SHP77 (cell line): ENCODE results near the gene PHF13.
"Not testable (repeated sequence)": the region's sequence is repeated elsewhere in the genome, so short reads cannot be mapped to it uniquely, and the experiment has no call there.

Source experiments
- DNase-seq, 2 experiments: peaks; one replicate each; lab custom pipeline; 2025; lab: John Stamatoyannopoulos, UW

The PHF13 gene

DNA sequence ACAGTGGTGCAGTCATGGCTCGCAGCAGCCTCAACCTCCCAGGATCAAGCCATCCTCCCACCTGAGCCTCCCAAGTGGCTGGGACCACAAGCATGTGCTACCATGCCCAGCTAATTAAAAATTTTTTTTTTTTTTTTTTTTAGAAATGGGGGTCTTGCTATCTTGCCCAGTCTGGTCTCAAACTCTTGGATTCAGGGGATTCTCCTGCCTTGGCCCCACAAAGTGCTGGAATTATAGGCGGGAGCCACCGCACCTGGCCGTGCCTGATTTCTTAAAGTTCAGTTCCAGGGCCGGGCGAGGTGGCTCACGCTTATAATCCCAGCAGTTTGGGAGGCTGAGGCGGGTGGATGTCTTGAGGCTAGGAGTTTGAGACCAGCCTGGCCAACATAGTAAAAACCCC lies 17.5 kb downstream of the PHF13 start:
- DNase-seq = no peak

- no peak for DNase-seq
Observed at GRCh38 chr1:6632588-6633514, 19.3 kb downstream of the PHF13 start.

DNA sequence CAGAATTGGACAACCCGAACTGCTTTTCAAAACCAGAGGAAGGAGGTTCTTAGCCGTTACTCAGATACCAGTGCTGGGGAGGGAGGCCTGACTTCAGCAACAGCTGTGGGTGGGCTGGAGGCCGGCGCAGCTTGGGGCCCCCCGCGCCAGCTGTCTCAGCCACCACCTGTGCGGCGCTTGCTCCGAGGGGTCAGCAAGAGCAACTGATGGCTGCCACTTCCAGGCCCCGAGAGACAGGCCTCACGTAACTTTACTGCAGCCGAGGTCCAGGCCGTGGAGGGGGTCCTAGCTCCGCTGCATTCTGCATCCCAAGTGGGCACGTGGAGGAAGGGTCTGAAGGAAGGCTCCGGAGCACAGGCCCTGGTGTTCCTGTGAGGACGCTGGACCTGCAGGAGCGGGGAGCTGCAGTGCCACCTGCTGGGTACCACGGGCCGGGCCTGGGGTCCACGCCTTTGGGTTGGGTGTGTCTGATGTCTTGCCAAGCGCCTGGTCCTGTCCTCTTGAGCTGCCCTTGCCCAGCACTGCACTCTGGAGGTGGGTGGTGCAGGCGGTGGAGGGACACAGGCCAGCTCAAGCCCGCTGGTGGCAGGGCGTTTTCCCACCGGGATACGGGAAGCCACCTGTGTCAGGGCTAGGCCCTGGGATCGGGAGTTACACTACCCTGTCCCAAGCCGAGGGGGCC lies 21.0 kb downstream of the PHF13 start:
- DNase-seq = peak; percentile 32 to 40

- no peak for DNase-seq
Observed at GRCh38 chr1:6635161-6635909, 21.8 kb downstream of the PHF13 start.

- no peak for DNase-seq
Observed at GRCh38 chr1:6635910-6636760, 22.6 kb downstream of the PHF13 start.

DNA sequence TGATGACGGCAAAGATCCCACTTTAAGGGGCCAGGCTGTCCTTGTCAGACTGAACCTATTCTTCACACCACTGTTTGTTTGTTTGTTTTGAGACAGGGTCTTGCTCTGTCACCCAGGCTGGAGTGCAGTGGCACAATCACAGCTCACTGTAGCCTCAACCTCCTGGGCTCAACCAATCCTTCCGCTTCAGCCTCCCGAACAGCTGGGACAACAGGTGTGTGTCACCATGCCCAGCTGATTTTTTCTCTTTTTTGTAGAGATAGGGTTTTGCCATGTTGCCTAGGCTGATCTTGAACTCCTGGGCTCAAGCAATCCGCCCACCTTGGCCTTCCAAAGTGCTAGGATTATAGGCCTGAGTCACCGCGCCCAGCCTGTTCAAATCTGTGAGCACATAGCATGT lies 23.2 kb downstream of the PHF13 start:
- not testable (repeated sequence) for DNase-seq

GRCh38 chr1:6637770-6638169 lies 24.2 kb downstream of the PHF13 start:
- no peak for DNase-seq

DNA sequence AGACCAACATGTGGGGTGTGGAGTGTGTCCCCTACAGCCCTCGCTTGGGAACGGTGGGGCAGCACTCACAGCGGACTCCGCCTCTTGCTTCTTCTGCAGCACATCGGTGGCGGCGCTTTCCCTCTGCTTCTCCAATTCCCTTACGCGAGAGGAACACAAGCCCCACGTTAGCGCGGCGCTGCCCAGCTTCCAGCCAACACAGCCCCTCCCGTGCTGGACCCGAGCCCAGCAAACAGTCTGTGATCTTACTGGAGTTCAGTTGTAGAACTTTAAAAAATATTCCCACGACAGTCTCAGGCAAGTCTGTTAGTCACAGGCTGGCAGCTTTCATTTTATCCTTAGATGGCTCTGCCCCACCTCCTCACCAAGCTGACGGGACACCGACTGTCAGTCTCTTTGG lies 24.7 kb downstream of the PHF13 start:
- DNase-seq = no peak

- not testable (repeated sequence) for DNase-seq
Observed at GRCh38 chr1:6640867-6641266, 27.3 kb downstream of the PHF13 start.

DNA sequence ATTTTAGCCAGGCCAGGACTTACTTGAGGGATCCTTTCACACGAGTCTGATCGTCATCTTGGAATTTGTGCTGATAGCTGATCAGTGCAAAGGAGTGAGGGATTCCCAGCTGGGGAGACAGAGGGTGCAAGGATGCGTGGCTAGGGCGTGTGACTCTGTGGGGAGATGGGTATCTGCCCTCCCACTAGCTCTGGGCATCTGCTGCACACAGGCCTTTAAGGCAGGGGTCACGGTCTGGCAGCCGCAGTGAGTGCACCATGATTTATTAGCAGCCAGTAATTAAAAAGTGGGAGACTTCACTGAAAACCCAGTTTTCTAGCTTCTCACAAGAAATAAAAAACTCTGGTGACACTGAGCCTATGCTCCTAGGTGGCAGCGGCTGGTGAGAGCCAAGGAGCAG lies 31.5 kb downstream of the PHF13 start:
- no peak for DNase-seq

DNA sequence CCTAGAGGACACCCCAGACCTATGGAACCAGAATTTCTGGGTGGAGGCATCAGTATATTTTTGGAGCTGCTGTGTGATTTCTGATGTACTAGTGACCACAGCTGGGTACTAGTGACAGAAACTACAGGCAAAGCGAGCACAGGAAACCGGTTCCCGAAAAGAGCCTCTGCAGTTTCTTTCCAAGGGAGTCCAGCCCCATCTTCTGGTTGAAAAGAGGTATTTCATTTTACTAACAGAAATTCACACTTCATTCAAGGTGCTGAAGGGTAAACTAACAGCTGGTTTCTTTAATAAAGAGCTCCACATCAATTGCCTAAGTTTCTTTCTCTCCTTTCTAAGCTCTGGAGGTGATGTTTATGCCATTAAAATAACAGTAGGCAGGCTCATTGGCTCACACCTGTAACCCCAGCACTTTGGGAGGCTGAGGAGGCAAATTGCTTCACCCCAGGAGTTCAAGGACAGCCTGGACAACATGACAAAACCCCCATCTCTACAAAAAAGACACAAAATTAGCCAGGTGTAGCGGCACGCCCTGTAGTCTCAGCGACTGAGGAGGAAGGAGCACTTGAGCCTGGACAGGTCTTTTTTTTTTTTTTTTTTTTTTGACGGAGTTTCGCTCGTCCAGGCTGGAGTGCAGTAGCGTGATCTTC lies 33.1 kb downstream of the PHF13 start:
- peak; percentile 10 to 44 for DNase-seq

GRCh38 chr1:6648556-6648955 lies 35.0 kb downstream of the PHF13 start:
- DNase-seq = no peak

GRCh38 chr1:6651909-6652308 lies 38.4 kb downstream of the PHF13 start:
- no peak for DNase-seq

- DNase-seq = no peak
Observed at GRCh38 chr1:6652986-6653385, 39.5 kb downstream of the PHF13 start.

GRCh38 chr1:6653436-6654290 lies 40.1 kb downstream of the PHF13 start:
- DNase-seq = no peak

GRCh38 chr1:6657138-6657537 lies 43.6 kb downstream of the PHF13 start:
- DNase-seq = no peak

GRCh38 chr1:6658359-6659060 lies 45.0 kb downstream of the PHF13 start:
- no peak for DNase-seq

DNA sequence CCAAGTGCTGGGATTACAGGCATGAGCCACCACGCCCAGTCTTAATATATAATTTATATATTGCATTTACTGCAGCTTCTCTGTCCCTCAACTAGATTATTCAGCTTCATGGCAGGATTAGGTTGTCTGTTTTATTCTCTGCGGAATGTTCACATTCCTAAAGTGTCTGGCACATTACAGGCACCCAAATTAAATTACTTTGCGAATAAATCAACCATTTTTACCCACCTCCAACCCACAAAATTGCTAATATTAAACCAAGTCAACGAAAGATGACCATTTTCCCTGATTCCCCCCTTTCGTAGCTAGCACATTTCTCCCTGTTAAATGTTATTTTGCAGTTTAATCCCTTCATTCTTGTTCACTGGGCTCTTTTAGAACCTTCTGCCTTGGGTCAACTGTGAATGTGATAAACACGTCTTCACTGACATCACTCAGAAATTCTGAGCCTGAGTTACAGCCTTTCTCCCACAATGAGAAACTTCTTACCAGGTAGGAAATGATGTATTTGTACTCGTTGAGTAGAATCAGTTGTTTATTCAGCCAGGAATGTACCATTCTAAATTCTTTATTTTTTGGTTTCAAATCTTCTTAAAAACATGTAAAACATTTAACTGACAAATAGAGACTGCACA lies 47.0 kb downstream of the PHF13 start:
- no peak for DNase-seq

GRCh38 chr1:6662468-6662867 lies 48.9 kb downstream of the PHF13 start:
- DNase-seq = not testable (repeated sequence)
